GM13977 (cell line): ENCODE data around the gene TP53AIP1.

Experiments used
- DNase-seq: peaks from one replicate; pipeline ENCODE4 v3.0.0; 2012; ENCODE audit warnings: low spot score
- CTCF ChIP-seq: IDR thresholded peaks from 2 replicates; pipeline ENCODE4 v1.5.1; 2012; ENCODE audit warnings: mild to moderate bottlenecking, control low read depth; ENCODE audit not compliant: insufficient read depth; ENCODE audit errors: extremely low read depth, missing control alignments
- in situ Hi-C: fragments of 300-500 bp; cut with MboI; formaldehyde crosslinking; loops from one replicate; pipeline ENCODE4 v1.12.0; 2022; ENCODE audit warnings: low sequenced_read_pairs, low pct_unique_long_range_greater_than_20kb, mixed read lengths, inconsistent platforms; ENCODE audit not compliant: unreplicated experiment

The TP53AIP1 gene

DNA sequence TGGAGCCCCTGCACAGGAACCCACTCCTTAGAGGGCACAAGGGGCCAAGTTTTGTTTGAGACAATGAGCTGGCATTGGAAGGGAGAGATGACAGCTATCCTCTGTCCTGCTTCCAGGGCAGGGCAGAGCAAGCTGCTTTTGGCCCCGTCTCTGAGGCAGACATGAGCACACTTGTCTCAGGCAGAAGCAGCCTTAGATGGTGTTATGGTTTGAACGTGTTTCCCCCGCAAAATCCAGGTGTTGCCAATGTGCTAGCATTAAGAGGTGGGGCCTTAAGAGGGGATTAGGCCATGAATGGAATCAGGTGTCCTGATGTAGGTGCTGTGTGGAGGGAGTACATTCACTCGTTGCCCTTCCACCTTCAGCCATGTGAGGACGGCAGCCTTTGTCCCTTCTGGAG, 2.5 kb downstream of the TP53AIP1 start:
- DNase-seq, result no peak
- in situ Hi-C loops, result no loop called here
- no peak for TF ChIP-seq CTCF

DNA sequence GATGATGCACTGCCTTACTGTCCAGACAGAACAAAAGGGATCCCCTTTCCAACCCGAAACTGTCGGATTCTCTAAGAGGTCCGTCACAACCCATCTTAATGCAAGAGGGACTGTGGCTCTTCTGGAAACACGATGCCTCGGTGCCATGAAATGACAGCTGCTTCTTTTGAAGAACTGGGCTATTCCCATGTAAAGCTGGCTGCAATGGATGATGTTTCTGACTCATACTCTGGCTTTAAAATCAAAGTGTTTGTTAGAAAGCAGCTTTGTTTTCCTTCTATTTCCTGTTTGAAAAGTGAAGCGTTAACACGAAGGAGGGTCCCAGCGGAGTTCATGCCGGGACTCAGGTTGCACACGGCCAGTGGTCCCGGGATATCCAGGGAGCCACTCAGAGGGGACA, 3.1 kb downstream of the TP53AIP1 start:
- DNase-seq, result no peak
- no peak for TF ChIP-seq CTCF
- in situ Hi-C loops, result no loop called here

DNA sequence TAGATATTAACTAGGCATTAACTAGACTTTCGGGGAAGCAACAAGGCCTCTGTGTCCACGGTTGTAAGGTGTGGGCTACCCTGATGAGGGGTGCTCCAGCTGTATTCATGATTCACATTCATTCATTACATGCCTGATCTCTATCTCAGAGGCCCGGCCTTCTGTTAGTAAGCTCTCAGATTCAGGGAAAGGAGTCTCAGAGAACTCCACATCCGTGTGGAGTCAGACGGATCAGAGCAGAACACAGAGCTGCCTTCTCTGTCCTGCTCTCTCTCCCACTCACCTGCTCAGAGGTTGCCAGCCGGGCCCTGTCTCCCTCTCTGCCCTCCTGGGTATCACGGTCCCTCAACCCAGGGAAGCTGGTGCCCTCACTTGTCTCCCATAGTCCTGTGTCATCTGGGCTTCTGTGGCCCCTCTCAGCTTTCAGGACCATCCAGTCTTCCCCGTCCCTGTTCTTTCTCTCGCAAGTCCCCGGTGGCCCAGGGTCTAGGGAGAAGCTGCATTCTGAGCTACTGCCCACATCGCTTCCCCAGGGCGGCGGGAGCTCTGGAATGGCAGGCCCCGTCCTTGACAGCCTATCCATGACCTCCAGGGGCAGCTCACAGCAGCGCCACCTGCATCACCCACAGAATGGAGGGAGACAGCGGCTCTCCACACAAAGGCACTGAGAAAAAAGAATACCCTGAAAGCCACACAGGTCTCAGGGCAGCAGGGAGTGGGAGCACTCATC, 4.3 kb downstream of the TP53AIP1 start:
- in situ Hi-C loops, result no loop called here
- no peak for TF ChIP-seq CTCF
- no peak for DNase-seq

GRCh38 chr11:128937480-128937879, 5.2 kb downstream of the TP53AIP1 start:
- no peak for TF ChIP-seq CTCF
- in situ Hi-C loops, result no loop called here

GRCh38 chr11:128936606-128937251, 5.9 kb downstream of the TP53AIP1 start:
- in situ Hi-C loops, result no loop called here
- TF ChIP-seq CTCF, result no peak
- no peak for DNase-seq

More at GRCh38 chr11:128937480-128937879, 5.2 kb downstream of the TP53AIP1 start:
- no peak for DNase-seq

DNA sequence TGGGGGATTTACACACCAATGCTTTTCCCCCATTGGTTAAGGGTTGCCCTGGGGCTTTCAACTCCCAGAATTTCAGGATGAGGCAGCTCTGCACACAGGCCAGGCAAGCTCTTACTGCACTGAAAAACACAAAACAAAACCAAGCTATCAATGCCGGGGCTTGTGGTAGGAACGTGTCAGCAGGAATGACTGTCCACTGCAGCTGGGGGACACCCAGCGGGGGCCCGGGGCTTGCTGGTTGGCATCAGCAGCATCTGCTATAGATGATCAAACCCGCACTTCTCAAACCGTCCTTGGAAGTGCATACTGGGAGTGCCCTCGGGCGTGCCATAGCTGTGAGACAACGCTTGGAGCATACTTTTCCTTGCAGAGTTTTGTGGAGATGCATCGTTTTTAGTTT, 7.7 kb downstream of the TP53AIP1 start:
- no peak for DNase-seq
- in situ Hi-C loops, result no loop called here

More for the DNA sequence above, 7.7 kb downstream of the TP53AIP1 start:
- TF ChIP-seq CTCF, result no peak
